Stimulated activated CD4-positive, alpha-beta T cell treated with anti-CD3 and anti-CD28 coated beads, Interleukin-12 subunit alpha, Interleukin-12 subunit beta, amount 100 ng/mL, for 48 hours (primary cell): ENCODE results near the gene SLC51B.
"Not testable (repeated sequence)": the region's sequence is repeated elsewhere in the genome, so short reads cannot be mapped to it uniquely, and the experiment has no call there.

Experiments used
- DNase-seq, 3 donors: peaks; one replicate each; pipeline ENCODE4 v3.0.0-alpha.2; 2020; ENCODE audit warnings: low read depth in 2 of 3, low spot score in 1 of 3

Gene SLC51B

DNA sequence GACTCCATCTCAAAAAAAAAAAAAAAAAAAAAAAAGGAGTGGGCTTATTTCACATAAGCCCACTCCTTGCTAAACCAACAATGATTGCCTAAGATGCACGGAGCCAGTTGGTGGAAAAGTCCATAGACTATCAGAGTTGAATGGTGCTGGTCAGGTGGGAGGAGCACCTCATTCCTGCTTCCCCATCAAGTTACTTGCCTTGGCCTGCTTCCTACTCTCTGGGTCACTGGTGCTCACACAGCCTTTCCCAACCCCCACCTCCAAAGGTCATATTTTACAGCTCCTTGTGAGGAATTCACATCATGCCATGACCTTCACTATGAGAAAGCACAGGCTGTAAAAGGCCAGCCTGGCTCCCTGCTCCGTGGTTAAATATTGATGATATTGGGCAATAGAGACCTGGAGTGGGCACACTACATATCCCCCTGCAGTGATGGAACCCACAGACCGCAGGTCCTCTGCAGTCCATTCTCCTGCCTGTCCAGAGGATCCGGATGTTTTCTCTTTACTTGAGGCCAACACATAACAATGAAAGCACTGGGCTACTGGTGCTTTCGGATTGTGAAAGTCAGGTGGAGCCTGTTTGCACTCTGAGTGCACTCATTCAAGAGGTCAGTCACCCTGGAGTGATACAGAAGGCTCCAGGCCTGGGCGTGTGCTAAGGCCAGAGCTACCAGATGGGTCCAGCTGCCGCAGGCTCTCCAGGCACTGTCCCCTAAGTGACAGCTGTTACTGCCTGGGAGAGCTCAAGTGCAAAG is at the start of gene SLC51B:
SLC51B (plus strand) TSS at position 664 of the 758 bp plus-strand sequence. CDS start 4,618 bp downstream, outside the sequence.
- DNase-seq = no peak

DNA sequence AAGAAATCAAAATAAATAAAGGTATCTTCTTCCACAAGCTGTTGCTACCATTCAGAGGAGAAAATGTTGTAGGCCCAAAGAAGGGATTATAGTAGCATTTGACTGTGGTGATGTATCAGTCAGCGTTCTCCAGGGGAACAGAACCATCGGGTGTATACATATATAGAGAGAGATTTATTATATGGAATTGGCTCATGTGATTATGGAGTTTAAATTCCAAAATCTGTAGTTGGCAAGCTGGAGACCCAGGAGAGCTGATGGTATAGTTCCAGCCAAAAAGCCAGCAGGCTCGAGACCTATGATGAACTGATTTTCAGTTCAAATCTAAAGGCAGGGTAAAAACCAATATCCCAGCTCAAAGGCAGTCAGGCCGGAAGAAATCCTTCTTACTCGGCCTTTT is 48.1 kb upstream of the SLC51B start:
- no peak for DNase-seq

DNA sequence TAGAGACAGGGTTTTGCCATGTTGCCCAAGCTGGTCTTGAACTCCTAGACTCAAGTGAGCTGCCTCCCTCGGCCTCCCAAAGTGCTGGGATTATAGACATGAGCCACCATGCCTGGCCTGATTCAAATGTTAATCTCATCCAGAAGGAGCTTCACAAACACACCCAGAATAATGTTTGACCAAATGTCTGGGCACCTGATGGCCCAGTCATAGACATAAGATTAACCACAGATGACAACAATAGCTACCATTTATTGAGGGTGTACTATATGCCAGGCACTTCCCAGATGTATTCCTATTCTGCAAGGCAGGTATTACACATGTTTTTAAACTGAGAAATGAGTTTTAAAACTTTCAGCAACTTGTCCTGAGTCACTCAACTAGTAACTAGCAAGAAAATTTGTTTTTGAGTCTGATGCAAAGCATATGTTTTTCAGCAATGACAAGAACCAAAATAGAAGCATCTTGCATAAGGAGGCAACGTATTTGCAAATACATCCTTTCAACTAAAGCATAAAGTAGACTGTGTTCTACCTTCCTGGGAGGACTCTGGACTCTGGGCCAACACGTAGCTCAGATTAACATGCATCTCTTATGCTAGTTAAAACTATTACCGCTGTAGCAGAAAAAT is 47.3 kb upstream of the SLC51B start:
- no peak for DNase-seq

DNA sequence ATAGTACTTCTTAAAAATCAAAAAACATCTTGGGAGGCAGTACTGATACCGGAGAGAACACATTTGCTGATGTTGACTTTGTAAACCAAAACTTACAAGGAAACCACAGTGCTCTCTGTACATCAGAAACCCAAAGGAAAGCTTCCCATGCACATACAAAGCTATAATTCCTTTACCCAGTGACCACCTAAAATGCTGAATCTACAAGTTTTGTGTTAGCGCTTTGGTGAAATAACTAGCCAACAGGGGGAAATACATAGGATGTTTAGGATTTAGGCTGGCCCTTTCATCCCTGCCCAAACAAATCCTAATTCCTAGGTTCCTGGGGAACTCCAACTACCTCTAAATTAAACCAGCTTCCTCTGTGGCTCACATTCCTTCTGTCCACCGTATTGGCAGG is 40.2 kb upstream of the SLC51B start:
- no peak for DNase-seq

DNA sequence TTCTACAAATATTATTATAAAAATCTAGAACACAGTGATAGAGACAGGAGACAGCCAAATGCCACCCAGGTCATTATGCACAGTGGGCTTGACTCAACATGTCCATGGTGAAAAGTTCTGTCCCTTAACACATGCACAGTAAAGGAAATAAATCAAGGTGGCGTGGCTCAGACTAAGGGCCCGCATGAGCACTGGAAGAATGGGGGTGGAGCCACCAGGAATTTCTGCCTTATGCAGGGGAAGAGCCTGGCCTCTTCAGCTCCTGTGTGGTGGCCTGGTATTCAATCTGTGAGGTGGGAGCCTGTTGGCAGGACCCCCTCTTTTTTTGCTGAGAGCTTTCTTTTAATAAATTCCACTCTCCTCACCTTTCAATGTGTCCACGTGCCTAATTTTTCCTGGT is 38.3 kb upstream of the SLC51B start:
- DNase-seq = no peak

DNA sequence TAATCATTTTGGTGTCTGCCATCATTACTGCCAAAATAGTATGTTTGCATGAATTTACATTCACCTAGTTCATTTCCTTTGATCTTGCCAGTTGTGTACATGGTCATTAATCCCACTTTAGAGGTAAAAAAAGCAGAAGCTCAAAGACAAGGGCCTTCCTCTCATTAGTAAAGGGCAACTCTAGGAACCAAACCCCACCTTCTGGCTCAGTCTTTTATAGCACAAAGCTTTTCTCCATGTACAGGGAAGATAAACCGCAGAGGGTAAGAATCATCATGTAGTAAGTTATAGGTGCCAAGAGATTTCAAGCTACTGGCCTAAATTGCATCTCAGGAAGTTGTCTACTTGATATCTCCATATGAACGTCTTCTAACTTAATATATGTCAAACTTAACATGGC is 36.2 kb upstream of the SLC51B start:
- no peak for DNase-seq

DNA sequence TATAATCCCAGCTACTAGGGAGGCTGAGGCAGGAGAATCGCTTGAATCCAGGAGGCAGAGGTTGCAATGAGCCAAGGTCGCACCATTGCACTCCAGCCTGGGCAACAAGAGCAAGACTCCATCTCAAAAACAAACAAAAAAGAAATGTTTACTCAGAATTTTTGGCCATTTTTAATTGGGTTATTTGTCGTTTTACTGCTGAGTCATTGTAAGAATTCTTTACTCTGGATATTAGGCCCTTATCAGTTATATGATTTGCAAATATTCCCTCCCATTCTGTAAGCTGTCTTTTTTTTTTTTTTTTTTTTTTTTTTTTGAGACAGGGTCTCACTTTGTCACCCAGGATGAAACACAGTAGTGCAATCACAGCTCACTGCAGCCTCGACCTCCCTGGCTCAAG is 34.0 kb upstream of the SLC51B start:
- DNase-seq = not testable (repeated sequence)

DNA sequence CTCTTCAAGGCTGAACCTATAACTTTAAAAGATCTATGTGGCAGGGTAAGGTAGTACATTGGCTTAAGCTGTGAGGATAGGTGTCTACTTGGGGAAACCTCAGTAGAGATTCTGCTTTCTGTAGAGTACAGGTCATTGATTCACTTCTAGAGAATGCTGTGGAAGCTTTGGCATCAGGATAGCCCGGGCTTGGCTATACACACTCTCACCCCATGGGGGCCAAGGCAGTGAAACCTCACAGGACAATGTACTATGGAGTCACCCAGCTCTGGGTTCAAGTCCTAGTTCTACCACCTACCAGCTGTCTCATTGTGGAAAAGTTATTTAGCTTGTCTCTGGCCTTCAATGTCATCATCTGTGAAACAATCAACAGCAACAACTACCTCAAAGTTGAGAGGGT is 24.8 kb upstream of the SLC51B start:
- no peak for DNase-seq

DNA sequence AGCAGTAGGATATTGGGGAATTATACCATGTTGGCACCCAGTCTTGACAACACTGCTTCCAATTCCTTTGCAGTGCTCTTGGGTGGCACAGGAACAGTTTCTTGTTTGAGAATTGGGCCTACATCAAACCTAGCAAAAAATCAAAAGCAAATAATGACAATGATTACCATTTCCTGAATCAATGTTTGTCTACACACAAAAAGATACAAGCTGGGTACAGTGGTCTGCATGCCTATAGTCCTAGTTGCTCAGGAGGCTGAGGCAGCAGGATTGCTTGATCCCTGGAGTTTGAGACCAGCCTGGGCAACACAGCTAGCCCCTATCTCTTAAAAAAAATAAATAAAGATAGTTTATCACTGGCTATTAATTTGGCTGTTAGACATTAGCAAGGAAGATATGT is 23.7 kb upstream of the SLC51B start:
- no peak for DNase-seq

DNA sequence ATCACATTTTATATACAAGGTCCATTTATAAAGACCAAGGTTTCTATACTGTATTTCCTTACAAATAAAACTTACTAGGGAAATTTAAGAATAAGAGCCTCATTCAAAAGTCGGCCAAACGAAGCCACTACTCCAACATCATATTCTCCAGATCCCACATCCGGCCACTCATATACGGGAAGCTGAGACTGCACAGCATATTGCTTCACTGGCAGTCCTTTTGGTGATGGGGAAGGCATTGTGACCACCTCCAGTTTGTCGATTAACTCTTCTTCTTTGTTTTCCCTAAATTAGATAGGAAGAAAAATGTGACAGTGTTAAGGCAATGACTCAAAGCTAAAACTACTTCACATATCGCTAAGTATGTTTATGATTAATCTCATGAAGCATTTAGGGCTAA is 18.4 kb upstream of the SLC51B start:
- no peak for DNase-seq

DNA sequence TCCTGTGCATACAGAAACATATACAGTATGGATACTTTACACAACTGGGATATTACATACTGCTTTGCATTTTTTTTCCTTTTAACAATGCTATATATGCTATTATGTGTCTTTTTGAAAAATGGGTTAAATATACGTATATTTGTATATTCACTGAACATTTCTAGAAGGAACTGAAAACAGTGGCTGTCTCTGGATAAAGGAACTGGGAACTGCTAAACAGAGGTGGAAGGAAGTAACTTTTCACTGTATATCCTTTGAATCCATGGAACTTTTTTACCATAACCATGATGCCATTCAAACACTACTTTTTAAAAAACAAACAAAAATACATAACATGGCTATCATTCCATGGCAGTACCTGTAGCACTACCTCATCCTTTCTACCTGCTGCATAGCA is 17.6 kb upstream of the SLC51B start:
- no peak for DNase-seq

DNA sequence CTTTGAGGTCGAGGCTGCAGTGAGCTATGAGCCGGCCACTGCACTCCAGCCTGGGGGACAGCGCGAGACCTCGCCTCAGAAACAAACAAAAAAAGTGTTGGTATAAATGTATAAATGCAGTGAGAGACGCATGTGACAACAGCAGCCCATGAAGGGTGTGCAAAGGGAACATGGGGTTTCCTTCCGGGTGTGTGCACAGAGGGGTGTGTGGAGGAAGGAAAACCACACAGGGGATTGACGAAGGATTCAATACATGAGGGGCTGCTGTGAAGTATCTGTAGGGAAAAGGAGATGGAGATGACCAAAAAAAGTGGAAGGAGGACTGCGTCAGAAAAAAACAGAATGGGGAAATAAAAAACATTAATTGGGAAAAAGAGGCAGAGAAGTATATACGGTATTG is 16.8 kb upstream of the SLC51B start:
- no peak for DNase-seq

DNA sequence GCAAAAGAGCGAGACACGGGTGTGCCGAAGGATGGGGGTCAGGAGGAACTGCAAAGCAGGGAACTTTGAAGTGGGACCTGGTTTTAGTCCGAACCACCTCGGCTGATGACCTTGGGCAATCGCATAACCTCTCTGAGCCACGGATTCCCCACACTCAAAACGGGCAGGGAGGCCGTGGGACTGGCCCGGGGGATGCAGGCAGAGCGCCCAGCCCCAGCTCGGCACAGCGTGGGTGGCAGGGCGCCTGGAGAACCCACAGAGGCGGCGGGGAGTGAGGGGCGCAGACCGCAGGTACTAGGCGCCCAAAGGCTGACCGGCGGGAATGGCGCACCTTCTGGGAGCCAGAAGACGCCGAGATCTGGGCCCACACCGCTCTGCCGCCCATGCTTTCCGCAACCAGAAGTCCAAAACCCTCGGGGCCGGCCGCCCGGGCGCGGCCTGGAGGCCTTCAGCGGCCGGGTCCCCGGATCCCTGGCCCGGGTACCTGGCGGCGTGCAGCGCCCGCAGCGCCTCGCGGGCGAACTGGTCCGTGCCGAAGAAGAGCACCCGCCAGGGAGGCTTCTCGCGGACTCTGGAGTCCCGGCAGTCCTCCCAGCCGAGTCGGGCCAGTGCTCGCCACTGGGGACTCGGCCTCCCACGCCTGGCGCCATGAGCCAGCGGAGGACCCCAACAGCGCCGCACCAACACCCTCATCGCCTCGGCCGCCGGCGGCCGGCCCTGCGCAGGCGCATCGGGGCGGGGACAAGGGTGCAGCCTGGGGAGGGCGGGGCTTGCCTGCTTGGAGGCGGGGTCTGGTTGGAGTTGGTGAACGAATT is 16.1 kb upstream of the SLC51B start, which contains the start of gene MTFMT:
MTFMT (minus strand) TSS at position 719 of the 815 bp plus-strand sequence; CDS start at position 693, 26 bp downstream.
- peak; percentile 78 to 94 (median 94) for DNase-seq

DNA sequence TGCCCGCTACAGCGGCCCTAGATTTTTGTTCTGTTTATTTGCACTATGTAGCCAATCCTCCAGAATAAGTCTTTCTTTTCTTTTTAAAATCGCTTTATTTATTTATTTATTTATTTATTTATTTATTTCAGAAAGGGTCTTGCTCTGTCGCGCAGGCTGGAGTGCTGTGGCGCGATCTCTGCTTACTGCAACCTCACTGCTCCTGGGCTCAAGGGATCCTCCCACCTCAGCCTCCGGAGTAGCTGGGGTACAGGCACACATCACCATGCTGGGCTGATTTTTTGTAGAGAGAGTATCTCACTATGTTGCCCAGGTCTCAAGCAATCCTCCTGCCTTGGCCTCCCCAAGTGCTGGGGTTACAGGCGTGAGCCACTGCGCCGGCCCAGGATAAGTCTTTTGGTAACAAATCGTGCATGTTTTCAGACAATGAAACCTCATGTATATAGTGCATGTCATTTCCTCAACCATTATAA is 15.4 kb upstream of the SLC51B start:
- no peak for DNase-seq

DNA sequence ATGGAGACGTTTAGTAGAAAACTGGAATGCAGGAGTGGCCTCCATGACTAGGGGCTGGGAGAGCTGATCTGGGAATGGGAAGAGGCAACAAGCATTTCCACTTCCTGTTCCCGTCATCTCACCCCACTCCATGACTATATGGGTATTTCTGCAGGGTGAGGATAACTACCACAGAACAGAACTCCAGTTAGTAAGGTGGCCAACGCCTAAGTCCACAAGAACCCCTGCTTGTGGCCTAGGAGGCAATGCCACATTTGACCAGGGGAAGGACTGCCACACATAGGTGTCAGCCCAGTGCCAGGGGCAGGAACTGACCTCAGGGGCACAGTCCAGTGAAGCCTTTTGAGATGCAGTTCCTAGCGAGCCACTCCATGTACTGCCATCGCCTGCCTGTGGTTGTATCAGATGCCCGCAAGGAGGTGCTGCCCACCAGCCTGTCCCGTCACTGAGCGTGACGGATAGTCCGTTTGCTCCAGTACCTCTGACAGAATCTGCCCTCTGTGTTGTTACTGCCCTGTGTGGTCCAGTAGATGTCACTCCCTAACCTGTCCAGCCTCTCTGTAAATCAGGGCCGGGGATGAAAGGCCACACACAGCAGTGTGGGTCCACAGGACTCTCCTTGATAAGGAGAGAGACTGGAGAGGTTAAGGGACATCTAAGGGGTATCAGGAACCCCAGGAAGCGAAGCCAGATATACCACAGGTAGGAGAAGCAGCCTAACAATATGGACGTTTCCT is 12.2 kb upstream of the SLC51B start:
- peak in 2 of 3 donors; percentile 19 to 26 for DNase-seq

DNA sequence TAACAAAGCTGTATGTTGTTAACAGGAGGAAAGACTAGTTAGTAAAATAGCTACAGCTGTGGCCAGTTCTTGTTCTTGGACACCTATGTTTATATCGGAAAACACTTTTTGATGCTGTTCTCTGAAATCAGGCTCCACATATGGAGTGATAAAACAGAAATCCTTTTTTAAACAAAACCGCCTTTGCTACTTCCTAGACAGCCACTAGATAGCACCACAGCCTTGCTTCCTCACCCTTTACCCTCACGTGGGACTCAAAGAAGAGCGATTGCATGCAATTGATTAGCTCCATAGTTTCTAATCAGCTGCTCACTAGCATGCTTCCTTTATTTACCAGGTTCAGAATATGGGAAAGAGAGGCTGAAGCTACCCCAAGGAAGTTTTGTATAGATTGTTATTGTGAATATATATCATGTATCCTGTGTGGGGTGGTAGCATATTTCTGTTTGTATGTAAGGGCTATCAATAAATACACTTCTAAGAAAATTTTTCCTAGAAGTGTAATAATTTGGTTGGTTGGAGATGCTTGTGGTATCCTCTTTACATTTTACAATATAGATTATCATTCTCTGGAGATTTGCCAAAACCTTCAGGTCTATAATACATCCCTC is 11.4 kb upstream of the SLC51B start:
- no peak for DNase-seq

DNA sequence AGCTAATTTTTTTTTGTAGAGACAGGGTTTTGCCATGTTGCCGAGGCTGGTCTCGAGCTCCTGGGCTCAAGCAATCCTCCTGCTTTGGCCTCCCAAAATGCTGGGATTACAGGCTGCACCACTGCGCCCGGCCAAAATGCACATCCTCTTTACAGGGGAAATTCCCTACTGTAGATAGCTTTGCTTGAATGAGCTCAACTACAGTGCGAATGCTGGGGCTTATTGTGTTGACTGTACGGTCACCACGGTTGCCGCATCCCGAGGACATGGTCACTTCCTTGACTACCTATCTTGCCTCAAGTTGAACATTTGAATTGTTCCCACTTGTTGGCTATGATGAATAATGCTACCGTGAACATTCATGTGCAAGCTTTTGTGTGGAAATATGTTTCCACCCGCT is 10.5 kb upstream of the SLC51B start:
- no peak for DNase-seq

DNA sequence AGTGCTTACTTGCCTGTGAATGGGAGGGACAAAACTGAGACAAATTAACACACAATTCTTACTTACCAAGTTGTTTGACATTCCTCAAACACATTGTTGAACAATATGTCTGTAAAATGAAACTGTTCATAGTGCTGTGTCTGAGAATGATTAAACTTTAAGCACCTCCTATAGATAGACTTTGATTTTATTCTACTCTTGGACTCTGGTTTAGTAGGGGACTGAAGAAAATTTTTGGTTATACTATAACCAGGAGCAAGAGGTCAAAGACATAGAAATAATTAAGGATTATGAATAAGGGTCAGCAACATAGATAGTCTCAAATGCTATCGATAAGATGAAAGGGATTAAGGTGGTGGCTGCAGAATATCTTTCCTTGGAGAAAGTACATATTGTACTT is 7.9 kb upstream of the SLC51B start:
- DNase-seq = no peak

DNA sequence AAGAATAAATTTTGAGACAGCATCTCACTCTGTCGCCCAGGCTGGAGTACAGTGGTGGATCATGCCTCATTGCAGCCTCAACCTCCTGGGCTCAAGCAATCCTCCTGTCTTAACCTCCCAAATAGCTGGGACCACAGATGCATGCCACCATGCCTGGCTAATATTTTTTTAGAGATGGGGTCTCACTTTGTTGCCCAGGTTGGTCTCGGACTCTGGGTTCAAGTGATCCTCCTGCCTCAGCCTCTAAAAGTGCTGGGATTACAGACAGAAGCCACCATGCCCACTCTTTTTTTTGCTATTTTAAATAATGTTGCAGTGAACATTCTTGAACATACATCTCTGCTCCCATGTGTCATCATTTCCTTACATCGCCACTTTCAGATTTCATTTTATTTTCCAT is 6.8 kb upstream of the SLC51B start:
- no peak for DNase-seq

DNA sequence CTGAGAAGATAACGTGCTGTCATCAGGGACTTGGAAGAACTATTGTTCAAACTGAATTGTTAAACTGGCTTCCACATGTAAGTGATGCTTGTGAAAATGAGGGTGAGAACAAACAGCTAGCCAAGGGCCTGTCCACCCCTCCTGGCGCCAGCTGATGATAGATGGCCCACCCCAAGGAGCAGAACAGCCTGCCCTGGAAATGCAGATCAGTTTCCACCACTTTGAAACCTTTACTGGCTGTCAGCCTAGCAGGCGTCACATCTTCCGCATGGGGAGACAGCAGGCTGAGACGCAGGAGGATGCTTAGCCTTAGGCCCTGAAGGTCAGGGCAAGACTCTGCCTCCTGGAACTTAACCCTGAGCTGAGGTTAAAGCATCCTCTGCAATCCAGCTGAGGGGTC is 6.4 kb upstream of the SLC51B start:
- DNase-seq = no peak

DNA sequence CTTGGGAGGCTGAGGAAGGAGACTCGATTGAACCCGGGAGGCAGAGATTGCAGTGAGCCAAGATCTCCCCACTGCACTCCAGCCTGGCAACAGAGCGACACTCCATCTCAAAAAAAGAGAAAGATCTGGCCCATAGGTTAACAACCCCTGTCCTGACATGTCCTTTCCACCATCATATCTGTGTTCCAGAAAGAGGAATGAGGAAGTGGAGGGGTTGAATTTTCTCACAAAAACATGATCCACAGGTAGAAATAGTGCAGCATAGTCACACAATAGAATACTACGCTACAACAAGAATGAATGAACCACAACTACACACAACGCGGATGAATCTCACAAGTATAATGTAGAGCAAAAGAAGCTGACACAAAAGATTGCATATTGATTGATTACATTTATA is 4.7 kb upstream of the SLC51B start:
- DNase-seq = no peak
